HEK293T (cell line): ENCODE measurements around the gene TXNL1.

Source experiments
- CTCF ChIA-PET: fragments of 350-600 bp; formaldehyde crosslinking; extraction: SDS; loops from one replicate; lab custom pipeline; 2021; ENCODE audit warnings: antibody characterized with exemption, inconsistent platforms; lab: Yijun Ruan, JAX
- POLR2A ChIA-PET: fragments of 350-600 bp; formaldehyde crosslinking; extraction: SDS; loops from one replicate; lab custom pipeline; 2020; ENCODE audit warnings: antibody characterized with exemption, inconsistent platforms; lab: Yijun Ruan, JAX
- DNase-seq: peaks from one replicate; pipeline ENCODE4 v3.0.0; 2012; ENCODE audit warnings: mixed read lengths; ENCODE audit errors: extremely low spot score
- ARNT ChIP-seq: fragments of 450-650 bp; IDR thresholded peaks from 2 replicates; pipeline ENCODE4 v1.6.1; 2017; ENCODE audit warnings: mild to moderate bottlenecking
- BHLHE40 ChIP-seq: fragments of 450-650 bp; IDR thresholded peaks from 2 replicates; pipeline ENCODE4 v1.6.1; 2016; ENCODE audit warnings: mild to moderate bottlenecking, moderate library complexity, borderline replicate concordance
- CTBP1 ChIP-seq: fragments of 450-650 bp; IDR thresholded peaks from 2 replicates; pipeline ENCODE4 v1.6.1; 2016; ENCODE audit warnings: borderline replicate concordance
- ELF4 ChIP-seq: fragments of 450-650 bp; IDR thresholded peaks from 2 replicates; pipeline ENCODE4 v1.6.1; 2017; ENCODE audit warnings: antibody characterized with exemption
- FOXA1 ChIP-seq: fragments of 450-650 bp; IDR thresholded peaks from 2 replicates; pipeline ENCODE4 v1.6.1; 2016; ENCODE audit warnings: mild to moderate bottlenecking
- FOXK2 ChIP-seq: fragments of 450-650 bp; IDR thresholded peaks from 2 replicates; pipeline ENCODE4 v1.6.1; 2016; ENCODE audit warnings: mild to moderate bottlenecking
- FOXM1 ChIP-seq: fragments of 450-650 bp; IDR thresholded peaks from 2 replicates; pipeline ENCODE4 v1.6.1; 2017; ENCODE audit warnings: mild to moderate bottlenecking, borderline replicate concordance
- HDGF ChIP-seq: fragments of 450-650 bp; IDR thresholded peaks from 2 replicates; pipeline ENCODE4 v1.6.1; 2017; ENCODE audit warnings: antibody characterized with exemption, borderline replicate concordance
- L3MBTL2 ChIP-seq: fragments of 450-650 bp; conservative IDR thresholded peaks from 2 replicates; pipeline ENCODE4 v1.6.1; 2016; ENCODE audit warnings: mild to moderate bottlenecking
- LEF1 ChIP-seq: fragments of 450-650 bp; IDR thresholded peaks from 2 replicates; pipeline ENCODE4 v1.6.1; 2017; ENCODE audit warnings: mild to moderate bottlenecking, borderline replicate concordance
- NFRKB ChIP-seq: fragments of 450-650 bp; IDR thresholded peaks from 2 replicates; pipeline ENCODE4 v1.6.1; 2016; ENCODE audit warnings: mild to moderate bottlenecking, moderate library complexity
- SP1 ChIP-seq: fragments of 450-650 bp; IDR thresholded peaks from 2 replicates; pipeline ENCODE4 v1.6.1; 2017
- SUZ12 ChIP-seq: fragments of 450-650 bp; IDR thresholded peaks from 2 replicates; pipeline ENCODE4 v1.6.1; 2016; ENCODE audit warnings: mild to moderate bottlenecking
- TARDBP ChIP-seq: fragments of 450-650 bp; IDR thresholded peaks from 2 replicates; pipeline ENCODE4 v1.6.1; 2016
- ZNF384 ChIP-seq: fragments of 450-650 bp; IDR thresholded peaks from 2 replicates; pipeline ENCODE4 v1.6.1; 2016
- TF ChIP-seq, protein P1 (sequence below): fragments of 450-650 bp; IDR thresholded peaks from 2 replicates; pipeline ENCODE4 v1.6.1; 2016

TXNL1 gene

DNA sequence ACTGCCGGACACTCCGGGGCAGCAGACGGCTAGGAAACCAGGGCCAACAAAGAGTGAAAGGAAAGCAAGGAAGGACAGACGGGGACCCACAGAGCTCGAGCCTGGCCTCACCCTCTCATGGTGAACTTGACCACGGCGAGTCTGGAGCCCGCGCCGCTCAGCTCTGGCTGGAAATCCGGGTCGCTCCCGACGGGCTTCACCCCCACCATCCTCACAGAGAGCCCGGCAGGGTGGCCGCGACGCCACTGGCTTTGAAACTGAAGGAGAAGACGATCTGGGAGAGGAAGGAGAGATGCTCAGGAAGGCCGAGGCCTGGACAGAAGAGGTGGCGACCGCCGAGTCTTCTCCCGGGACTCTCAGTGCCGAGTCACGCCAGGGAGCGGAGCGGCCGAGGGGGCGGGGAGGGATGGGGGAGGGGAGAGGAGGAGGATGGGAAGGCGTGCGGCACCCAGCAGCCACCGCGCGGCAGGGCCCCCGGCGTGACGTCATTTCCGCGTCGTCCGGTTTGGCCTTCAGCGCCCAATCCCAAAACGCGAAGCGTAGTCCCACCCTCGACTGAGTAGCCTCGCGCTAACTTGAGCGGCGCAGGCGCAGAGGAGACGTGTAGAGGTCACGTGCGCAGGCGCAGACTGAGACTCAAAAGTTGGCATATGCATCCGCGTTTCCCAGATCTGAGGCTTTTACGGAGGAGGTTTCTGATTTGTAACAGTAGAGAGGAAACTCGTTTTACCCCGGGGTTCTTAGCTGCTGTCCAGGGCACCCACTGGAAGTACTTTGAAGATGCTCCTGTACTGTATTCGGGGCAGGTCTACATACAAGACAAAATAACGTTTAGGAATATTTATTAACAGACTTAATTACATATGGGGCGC is at the start of gene TXNL1:
TSS of gene TXNL1 (minus strand) at position 361 of the 872 bp plus-strand sequence. CDS start at position 209, 152 bp downstream.
- TF ChIP-seq FOXA1 (no peak), L3MBTL2 (peak; percentile 45)
- POLR2A ChIA-PET, result interaction anchor here (1.2 to 3.2 kb wide), 2 partner anchors 9 to 12 kb away, joined by 6 to 22 read pairs; partner anchors contain the start of gene WDR7
- CTCF ChIA-PET, result interaction anchor here (1.0 kb wide), 1 partner anchor 8 kb away, joined by 5 read pairs; no protein-coding TSS in a partner anchor
- peak; percentile 93 for DNase-seq

DNA sequence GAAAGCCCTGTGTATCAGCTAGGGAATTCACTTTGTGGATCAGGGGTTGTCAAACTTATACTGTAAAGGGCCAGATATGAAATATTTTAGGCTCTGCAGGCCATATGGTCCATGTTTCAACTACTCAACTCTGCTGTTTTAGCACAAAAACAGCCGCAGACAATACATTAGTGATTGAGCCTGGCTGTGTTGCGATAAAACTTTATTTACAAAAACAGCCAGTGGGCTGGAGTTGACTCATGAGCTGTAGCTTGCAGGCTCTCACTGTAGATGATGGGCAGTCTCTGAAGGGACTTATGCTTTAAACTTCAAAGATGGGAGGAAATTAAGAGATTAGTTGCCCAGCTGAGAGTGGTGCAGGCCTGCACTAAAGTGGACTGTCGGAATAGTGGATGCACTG is 45.9 kb upstream of the TXNL1 start:
- TF ChIP-seq FOXA1 (no peak), BHLHE40 (no peak), ARNT (no peak), LEF1 (no peak), ELF4 (no peak), FOXM1 (no peak), NFRKB (no peak), SP1 (no peak), L3MBTL2 (no peak), SUZ12 (no peak), CTBP1 (no peak), FOXK2 (no peak), HDGF (no peak), TARDBP (no peak), ZNF384 (no peak)
- TF ChIP-seq, protein P1, sequence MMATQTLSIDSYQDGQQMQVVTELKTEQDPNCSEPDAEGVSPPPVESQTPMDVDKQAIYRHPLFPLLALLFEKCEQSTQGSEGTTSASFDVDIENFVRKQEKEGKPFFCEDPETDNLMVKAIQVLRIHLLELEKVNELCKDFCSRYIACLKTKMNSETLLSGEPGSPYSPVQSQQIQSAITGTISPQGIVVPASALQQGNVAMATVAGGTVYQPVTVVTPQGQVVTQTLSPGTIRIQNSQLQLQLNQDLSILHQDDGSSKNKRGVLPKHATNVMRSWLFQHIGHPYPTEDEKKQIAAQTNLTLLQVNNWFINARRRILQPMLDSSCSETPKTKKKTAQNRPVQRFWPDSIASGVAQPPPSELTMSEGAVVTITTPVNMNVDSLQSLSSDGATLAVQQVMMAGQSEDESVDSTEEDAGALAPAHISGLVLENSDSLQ, result no peak
- POLR2A ChIA-PET, result no interaction called here
- no peak for DNase-seq
- CTCF ChIA-PET, result no interaction called here

DNA sequence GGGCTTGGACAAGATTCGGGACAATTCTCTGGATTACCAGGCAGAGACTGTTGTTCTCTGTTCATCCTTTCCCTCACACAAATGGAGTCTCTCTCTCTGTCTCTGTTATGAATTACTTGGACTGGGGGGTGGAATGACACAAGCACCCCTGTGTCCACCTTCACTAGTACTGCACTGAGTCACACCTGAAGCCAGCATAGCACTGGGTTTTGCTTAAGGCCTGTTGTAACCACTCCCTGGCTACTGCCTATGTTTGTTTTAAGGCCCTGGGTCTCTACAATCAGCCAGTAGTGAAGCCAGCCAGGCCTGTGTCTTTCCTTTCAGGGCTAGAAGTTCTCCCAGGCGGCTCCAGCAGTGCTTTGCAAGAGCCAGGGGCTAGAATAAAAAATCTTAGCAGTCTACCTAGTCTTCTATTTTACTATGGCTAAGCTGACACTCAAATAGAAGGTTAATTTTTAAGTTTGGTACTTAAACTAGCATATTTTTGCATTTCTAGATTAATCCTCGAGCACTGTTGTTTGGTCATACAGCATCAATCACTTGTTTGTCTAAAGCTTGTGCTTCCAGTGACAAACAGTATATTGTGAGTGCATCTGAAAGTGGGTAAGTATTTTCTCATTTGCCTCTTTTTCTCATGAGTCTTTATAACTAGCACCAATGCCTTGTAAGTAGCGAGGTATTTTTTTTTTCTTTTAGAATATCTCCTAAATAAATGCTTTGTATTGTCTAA is 40.6 kb upstream of the TXNL1 start:
- CTCF ChIA-PET, result no interaction called here
- no peak for DNase-seq
- POLR2A ChIA-PET, result no interaction called here
- TF ChIP-seq CTBP1 (no peak), FOXM1 (no peak), BHLHE40 (no peak), FOXA1 (no peak), L3MBTL2 (no peak), SUZ12 (no peak), TARDBP (no peak), HDGF (no peak), ARNT (no peak)
- TF ChIP-seq, protein P1, result no peak

DNA sequence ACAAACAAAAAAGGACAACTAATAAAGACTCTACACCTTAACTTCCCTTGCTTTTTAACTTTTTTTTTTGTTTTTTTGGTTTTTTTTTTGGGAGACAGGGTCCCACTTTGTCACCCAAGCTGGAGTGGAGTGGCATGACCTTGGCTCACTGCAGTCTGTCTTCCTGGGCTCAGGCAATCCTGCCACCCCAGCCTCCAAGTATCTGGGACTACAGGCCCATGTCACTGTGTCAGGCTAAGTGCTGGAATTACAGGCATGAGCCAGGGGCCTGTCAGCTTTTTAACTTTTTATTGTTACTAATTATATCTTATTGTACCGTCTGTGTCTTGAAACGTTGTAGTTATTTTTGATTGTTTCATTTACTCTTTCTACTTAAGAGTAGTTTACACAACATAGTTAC is 38.2 kb upstream of the TXNL1 start:
- CTCF ChIA-PET, result no interaction called here
- no peak for DNase-seq
- TF ChIP-seq FOXK2 (no peak), LEF1 (no peak), ELF4 (no peak), NFRKB (no peak), L3MBTL2 (no peak), SP1 (no peak), CTBP1 (no peak), BHLHE40 (no peak), SUZ12 (no peak)
- TF ChIP-seq, protein P1, result no peak
- POLR2A ChIA-PET, result no interaction called here

GRCh38 chr18:56672981-56673380 is 34.6 kb upstream of the TXNL1 start:
- POLR2A ChIA-PET, result no interaction called here
- no peak for DNase-seq
- TF ChIP-seq L3MBTL2 (no peak), ARNT (no peak), BHLHE40 (no peak), HDGF (no peak), LEF1 (no peak), ZNF384 (no peak), CTBP1 (no peak), FOXK2 (no peak)
- TF ChIP-seq, protein P1, result no peak
- CTCF ChIA-PET, result no interaction called here
